Measurements from ENCODE around the gene MX1. TPM values are rescaled to one million over a fixed set of nuclear protein-coding genes. Genes with fewer than 3 reads are reported as not detected.

MX1 gene
- total and polyA plus RNA-seq, 4 donors = 15.1 to 21.3 (median 18.0) TPM

GRCh38 chr21:41451753-41452676 is 26.0 kb downstream of the MX1 start:
- H3K36me3 ChIP-seq (ENCODE audit: control insufficient read depth in 4 of 4, insufficient read depth in 3 of 4, low read depth in 1 of 4, low read length in 3 of 4) = peaks cover 13 to 56% (median 25%) of the 10 kb centered on the region in 4 donors
- H3K9me3 ChIP-seq (ENCODE audit: control insufficient read depth in 4 of 4, low read length in 3 of 4) = no peaks in the 10 kb centered on the region
- H3K4me3 ChIP-seq (ENCODE audit: low read depth in 1 of 3, low read length in 3 of 3) = no peak overlapping the region
- DNase-seq (ENCODE audit: low spot score) = no peak
- no peak overlapping the region for H3K27ac ChIP-seq (ENCODE audit: low read depth in 1 of 2, low read length in 2 of 2)
- no peaks in the 10 kb centered on the region for H3K4me1 ChIP-seq (ENCODE audit: control insufficient read depth in 4 of 4, insufficient read depth in 4 of 4, low read length in 3 of 4)
- H3K9ac ChIP-seq (ENCODE audit: low read depth in 1 of 2, low read length in 2 of 2) = no peak overlapping the region
- H3K27me3 ChIP-seq (ENCODE audit: control insufficient read depth in 4 of 4, insufficient read depth in 4 of 4, low read length in 3 of 4) = no peaks in the 10 kb centered on the region
- no peak for TF ChIP-seq EGR1 (IDR thresholded peaks at IDR 0.05; ENCODE audit: low read depth in 2 of 2)
- TF ChIP-seq REST (IDR thresholded peaks at IDR 0.05) = no peak
- 90% methylated on average over 16 of the region's 16 CpGs for WGBS

- DNase-seq (ENCODE audit: low spot score) = no peak
- whole genome bisulfite sequencing = 96% methylated on average over 3 of the region's 3 CpGs
- Histone ChIP-seq H3K9me3 (ENCODE audit: control insufficient read depth in 4 of 4, low read length in 3 of 4) (no peaks in the 10 kb centered on the region), H3K4me1 (ENCODE audit: control insufficient read depth in 4 of 4, insufficient read depth in 4 of 4, low read length in 3 of 4) (no peaks in the 10 kb centered on the region), H3K9ac (ENCODE audit: low read depth in 1 of 2, low read length in 2 of 2) (no peak overlapping the region), H3K36me3 (ENCODE audit: control insufficient read depth in 4 of 4, insufficient read depth in 3 of 4, low read depth in 1 of 4, low read length in 3 of 4) (peaks cover 10 to 58% (median 30%) of the 10 kb centered on the region in 4 donors), H3K27ac (ENCODE audit: low read depth in 1 of 2, low read length in 2 of 2) (no peak overlapping the region), H3K27me3 (ENCODE audit: control insufficient read depth in 4 of 4, insufficient read depth in 4 of 4, low read length in 3 of 4) (no peaks in the 10 kb centered on the region), H3K4me3 (ENCODE audit: low read depth in 1 of 3, low read length in 3 of 3) (no peak overlapping the region)
- TF ChIP-seq EGR1 (IDR thresholded peaks at IDR 0.05; ENCODE audit: low read depth in 2 of 2) (no peak), FOXA2 (IDR thresholded peaks at IDR 0.05) (no peak), ZBTB33 (IDR thresholded peaks at IDR 0.05) (no peak), ATF3 (IDR thresholded peaks at IDR 0.05) (no peak), TAF1 (conservative IDR thresholded peaks at IDR 0.05) (no peak), SP1 (IDR thresholded peaks at IDR 0.05) (no peak), REST (IDR thresholded peaks at IDR 0.05) (no peak)
These were observed 27.2 kb downstream of the MX1 start for GRCh38 chr21:41453198-41453597.
